ENCODE results near the gene PUM2. TPM values are rescaled to one million over a fixed set of nuclear protein-coding genes. Genes with fewer than 3 reads are reported as not detected.
A peak's percentile ranks its signal among the peaks of the same experiment; 100 is the strongest.

Gene PUM2
- total and polyA plus RNA-seq, 2 of the 13 experiments (the other 11 are each of a cell fraction or from before 2014, with no cell fraction given) = 69.6 to 69.8 TPM

- Histone ChIP-seq H3K36me3 (replicated peaks in 1 of 2; ENCODE audit: control insufficient read depth in 1 of 2, insufficient read depth in 2 of 2, low read length in 2 of 2) (peaks cover 0 to 2% of the 10 kb centered on the region in 2 experiments; a peak in 1 of 5 replicates), H3K4me1 (ENCODE audit: insufficient read depth, low read length) (peaks cover 64% of the 10 kb centered on the region), H3K9me3 (ENCODE audit: low read length) (no peaks in the 10 kb centered on the region), H3K4me3 (replicated peaks in 1 of 3; ENCODE audit: insufficient read depth in 1 of 3, low read depth in 2 of 3, low read length in 3 of 3) (peak overlapping the region; percentile 96 to 98 (median 96)), H2AFZ (ENCODE audit: low read length) (no peak overlapping the region), H3K27ac (ENCODE audit: extremely low read length, insufficient read depth, low read length) (peak overlapping the region; percentile 98), H3K9ac (ENCODE audit: insufficient read depth, low read depth, low read length) (peak overlapping the region; percentile 100), H4K20me1 (ENCODE audit: insufficient read depth, low read length) (peaks cover 50% of the 10 kb centered on the region), H3K27me3 (ENCODE audit: control insufficient read depth in 1 of 2, insufficient read depth in 2 of 2, low read length in 2 of 2) (no peaks in the 10 kb centered on the region; a peak in 1 of 5 replicates), H3K4me2 (ENCODE audit: low read depth, low read length) (peak overlapping the region; percentile 90), H3K79me2 (ENCODE audit: insufficient read depth, low read length) (peaks cover 53% of the 10 kb centered on the region)
- no TSS peak for BruUV-seq (replicated peaks)
- FAIRE-seq (no peak), DNase-seq (ENCODE audit: low spot score) (peak; percentile 38), ATAC-seq (peak; percentile 60)
- ChIA-PET POLR2A (interaction anchor here (1.0 kb wide), 1 partner anchor 170 kb away, joined by 3 read pairs; no protein-coding TSS in a partner anchor), CTCF (ENCODE audit: low intra/inter-chr PET ratio, low total read pairs) (no interaction called here)
- intact Hi-C loops (cut with micrococcal nuclease; ENCODE audit: unreplicated experiment) (no loop called here), in situ Hi-C loops (cut with HindIII; ENCODE audit: extremely low pct_ligation_motif_present, low pct_unique_long_range_greater_than_20kb) (no loop called here)
- WGBS (ENCODE audit: low lambda C conversion rate) = under 1% methylated on average over 45 of the region's 67 CpGs
- TF ChIP-seq ZNF12 (CRISPR knock-in tag; IDR thresholded peaks at IDR 0.05) = no peak; the same call in 1 of the 2 replicates
- TF ChIP-seq ZNF788 (CRISPR knock-in tag; IDR thresholded peaks at IDR 0.05; ENCODE audit: borderline replicate concordance) = no peak
- TF ChIP-seq MXD3 (CRISPR knock-in tag; IDR thresholded peaks at IDR 0.05) = 0 out of 2 replicates have a peak, but pooled peaks have one; percentile 52
- peak; percentile 83 for TF ChIP-seq ETV5 (CRISPR knock-in tag; IDR thresholded peaks at IDR 0.05; ENCODE audit: borderline replicate concordance)
- no peak; the same call in 1 of the 2 replicates for TF ChIP-seq ZNF510 (CRISPR knock-in tag; IDR thresholded peaks at IDR 0.05; ENCODE audit: low read depth)
- TF ChIP-seq ZNF672 (CRISPR knock-in tag; IDR thresholded peaks at IDR 0.05) = no peak
- peak; percentile 81 for TF ChIP-seq HOXA5 (CRISPR knock-in tag; IDR thresholded peaks at IDR 0.05)
- no peak for TF ChIP-seq DNMT1 (CRISPR knock-in tag; IDR thresholded peaks at IDR 0.05)
- TF ChIP-seq, protein P1, sequence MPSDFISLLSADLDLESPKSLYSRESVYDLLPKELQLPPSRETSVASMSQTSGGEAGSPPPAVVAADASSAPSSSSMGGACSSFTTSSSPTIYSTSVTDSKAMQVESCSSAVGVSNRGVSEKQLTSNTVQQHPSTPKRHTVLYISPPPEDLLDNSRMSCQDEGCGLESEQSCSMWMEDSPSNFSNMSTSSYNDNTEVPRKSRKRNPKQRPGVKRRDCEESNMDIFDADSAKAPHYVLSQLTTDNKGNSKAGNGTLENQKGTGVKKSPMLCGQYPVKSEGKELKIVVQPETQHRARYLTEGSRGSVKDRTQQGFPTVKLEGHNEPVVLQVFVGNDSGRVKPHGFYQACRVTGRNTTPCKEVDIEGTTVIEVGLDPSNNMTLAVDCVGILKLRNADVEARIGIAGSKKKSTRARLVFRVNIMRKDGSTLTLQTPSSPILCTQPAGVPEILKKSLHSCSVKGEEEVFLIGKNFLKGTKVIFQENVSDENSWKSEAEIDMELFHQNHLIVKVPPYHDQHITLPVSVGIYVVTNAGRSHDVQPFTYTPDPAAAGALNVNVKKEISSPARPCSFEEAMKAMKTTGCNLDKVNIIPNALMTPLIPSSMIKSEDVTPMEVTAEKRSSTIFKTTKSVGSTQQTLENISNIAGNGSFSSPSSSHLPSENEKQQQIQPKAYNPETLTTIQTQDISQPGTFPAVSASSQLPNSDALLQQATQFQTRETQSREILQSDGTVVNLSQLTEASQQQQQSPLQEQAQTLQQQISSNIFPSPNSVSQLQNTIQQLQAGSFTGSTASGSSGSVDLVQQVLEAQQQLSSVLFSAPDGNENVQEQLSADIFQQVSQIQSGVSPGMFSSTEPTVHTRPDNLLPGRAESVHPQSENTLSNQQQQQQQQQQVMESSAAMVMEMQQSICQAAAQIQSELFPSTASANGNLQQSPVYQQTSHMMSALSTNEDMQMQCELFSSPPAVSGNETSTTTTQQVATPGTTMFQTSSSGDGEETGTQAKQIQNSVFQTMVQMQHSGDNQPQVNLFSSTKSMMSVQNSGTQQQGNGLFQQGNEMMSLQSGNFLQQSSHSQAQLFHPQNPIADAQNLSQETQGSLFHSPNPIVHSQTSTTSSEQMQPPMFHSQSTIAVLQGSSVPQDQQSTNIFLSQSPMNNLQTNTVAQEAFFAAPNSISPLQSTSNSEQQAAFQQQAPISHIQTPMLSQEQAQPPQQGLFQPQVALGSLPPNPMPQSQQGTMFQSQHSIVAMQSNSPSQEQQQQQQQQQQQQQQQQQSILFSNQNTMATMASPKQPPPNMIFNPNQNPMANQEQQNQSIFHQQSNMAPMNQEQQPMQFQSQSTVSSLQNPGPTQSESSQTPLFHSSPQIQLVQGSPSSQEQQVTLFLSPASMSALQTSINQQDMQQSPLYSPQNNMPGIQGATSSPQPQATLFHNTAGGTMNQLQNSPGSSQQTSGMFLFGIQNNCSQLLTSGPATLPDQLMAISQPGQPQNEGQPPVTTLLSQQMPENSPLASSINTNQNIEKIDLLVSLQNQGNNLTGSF (CRISPR knock-in tag; IDR thresholded peaks at IDR 0.05) = no peak
- TF ChIP-seq ZNF225 (CRISPR knock-in tag; IDR thresholded peaks at IDR 0.05) = peak; percentile 12; the same call in 1 of the 2 replicates
- TF ChIP-seq E2F1 (CRISPR knock-in tag; IDR thresholded peaks at IDR 0.05) = peak; percentile 78
- 0 out of 2 replicates have a peak, but pooled peaks have one; percentile 65 for TF ChIP-seq ZNF264 (CRISPR knock-in tag; IDR thresholded peaks at IDR 0.05)
- no peak for TF ChIP-seq RBM39 (IDR thresholded peaks at IDR 0.05; ENCODE audit: low read depth, low read length, poor library complexity, severe bottlenecking)
Measured at GRCh38 chr2:20350041-20350712, 467 bp downstream of the PUM2 start.
